ENCODE results near the gene ZNF568.

The ZNF568 gene

DNA sequence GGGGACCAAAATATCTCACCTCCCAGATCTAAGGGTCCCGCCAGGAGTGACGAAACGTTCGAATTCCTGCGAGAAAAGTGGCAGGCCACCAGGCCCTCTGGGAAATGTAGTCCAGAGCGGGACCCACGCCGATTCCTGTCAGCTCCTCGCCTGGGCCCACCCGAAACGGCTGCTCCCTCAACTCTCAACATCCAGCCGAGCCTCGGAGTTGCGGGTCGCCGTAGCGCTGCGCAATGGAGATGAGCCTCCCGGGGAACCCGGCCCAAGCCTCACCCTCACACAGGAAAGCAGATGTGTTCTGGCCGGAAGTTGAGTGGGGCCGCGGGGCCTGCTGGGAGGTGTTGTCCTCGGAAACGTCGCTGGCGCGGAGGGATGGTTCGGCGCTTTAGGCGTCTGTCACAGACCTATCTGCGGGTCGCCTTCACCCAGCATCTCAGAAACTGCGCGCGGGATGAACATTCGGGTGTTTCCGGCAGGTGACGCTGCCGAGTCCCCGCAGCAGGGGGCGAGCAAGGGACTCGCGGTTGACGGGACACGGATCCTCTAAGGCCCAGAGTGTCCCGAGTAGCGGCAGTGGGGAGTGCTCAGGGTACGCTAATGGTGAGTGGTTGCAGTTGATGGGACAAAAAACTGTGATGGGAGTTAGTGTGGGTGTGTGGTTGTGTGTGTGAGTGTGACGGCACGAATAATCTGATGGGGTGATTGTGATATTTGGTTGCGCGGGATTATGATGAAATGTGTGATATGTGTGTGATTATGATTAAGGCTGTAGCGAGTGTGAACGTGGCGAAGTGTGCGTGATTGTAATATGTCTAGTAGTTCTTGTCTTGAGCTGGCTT lies at the start of gene ZNF568, which contains the start of gene ZNF829:
Gene ZNF568, plus strand, starts transcription at position 341 of the 839 bp plus-strand sequence. CDS start 6,439 bp downstream, outside the sequence.
Gene ZNF829, minus strand, starts transcription at position 300 of the 839 bp plus-strand sequence. CDS start 1,124 bp downstream, outside the sequence.
- peak; percentile 71 for DNase-seq (ENCODE audit: low spot score)

DNA sequence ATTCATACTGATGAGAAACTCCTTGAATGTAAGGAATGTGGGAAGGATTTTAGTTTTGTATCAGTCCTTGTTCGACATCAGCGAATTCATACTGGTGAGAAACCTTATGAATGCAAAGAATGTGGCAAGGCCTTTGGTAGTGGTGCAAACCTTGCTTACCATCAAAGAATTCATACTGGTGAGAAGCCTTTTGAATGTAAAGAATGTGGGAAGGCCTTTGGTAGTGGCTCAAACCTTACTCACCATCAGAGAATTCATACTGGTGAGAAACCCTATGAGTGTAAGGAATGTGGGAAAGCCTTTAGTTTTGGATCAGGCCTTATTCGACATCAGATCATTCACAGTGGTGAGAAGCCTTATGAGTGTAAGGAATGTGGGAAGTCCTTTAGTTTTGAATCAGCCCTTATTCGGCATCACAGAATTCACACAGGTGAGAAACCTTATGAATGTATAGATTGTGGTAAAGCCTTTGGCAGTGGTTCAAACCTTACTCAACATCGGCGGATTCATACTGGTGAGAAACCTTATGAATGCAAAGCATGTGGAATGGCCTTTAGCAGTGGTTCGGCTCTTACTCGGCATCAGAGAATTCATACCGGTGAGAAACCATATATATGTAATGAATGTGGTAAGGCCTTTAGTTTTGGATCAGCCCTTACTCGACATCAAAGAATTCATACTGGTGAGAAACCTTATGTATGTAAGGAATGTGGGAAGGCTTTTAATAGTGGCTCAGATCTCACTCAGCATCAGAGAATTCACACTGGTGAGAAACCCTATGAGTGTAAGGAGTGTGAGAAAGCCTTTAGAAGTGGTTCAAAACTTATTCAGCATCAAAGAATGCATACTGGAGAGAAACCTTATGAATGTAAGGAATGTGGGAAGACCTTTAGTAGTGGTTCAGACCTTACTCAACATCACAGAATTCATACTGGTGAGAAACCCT lies 38.9 kb upstream of the ZNF568 start:
- no peak for DNase-seq (ENCODE audit: low spot score)

GRCh38 chr19:36891768-36892357 lies 24.3 kb upstream of the ZNF568 start:
- DNase-seq (ENCODE audit: low spot score) = no peak

DNA sequence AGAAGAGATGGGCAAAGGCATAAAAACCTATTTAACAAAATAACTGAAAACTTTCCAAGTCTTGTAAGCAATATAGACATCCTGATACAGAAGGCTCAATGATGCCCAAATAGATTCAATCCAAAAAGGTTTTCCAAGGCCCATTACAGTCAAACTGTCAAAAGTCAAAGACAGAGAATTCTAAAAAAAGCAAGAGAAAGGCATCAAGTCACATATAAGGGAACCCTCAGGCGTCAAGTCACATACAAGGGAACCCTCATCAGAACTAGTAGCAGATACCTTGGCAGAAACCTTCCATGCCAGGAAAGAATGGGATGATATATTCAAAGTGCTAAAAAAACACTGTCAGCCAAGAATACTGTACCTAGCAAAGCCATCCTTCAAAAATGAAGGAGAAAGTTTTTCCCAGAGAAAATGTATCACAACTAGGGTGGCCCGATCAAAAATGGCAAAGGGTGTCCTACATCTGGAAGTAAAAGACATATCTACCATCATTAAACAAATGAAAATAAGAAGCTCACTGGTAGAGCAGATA lies 21.2 kb upstream of the ZNF568 start:
- DNase-seq (ENCODE audit: low spot score) = no peak

GRCh38 chr19:36898422-36898821 lies 17.7 kb upstream of the ZNF568 start:
- DNase-seq (ENCODE audit: low spot score) = no peak

GRCh38 chr19:36916991-36917390 lies 859 bp downstream of the ZNF568 start:
- DNase-seq (ENCODE audit: low spot score) = no peak

- no peak for DNase-seq (ENCODE audit: low spot score)
These were observed 2.0 kb downstream of the ZNF568 start for GRCh38 chr19:36918090-36918489.

DNA sequence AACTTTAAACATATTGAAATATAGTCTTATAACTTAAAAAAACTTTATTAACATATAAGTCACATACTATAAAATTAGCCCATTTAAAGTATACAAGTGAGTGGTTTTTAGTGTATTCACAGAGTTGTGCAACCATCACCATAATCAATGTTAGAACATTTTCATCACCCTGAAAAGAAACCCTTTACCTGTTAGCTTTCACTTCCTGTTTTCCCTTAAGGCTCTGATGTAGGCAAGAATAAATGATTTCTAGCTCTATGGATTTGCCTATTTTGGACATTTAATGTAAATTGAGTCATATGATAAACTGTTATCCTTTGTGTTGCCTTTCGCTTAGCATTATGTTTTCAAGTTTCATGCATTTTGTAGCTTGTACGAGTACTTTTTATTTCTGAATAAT lies 15.6 kb downstream of the ZNF568 start:
- DNase-seq (ENCODE audit: low spot score) = no peak

DNA sequence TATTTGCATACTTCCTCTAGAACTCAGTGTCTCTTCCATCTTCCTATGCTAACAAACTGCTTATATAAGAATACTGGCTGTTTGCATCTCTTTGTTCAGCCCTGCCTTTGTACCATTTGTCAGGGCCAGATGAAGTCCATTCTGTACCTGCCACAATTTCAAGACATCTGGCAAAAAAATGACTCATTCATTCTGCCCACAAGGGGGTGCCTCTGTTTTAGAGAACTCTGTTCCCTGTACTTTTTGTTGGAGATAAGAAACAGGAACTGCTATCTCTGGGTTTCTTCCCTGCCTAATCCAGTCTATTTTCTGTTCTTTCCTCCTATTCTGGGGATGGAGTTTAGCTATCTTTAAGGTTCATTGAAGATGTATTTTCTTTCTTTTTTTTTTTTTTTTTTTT lies 23.0 kb downstream of the ZNF568 start:
- no peak for DNase-seq (ENCODE audit: low spot score)

GRCh38 chr19:36950335-36951119 lies 34.4 kb downstream of the ZNF568 start:
- DNase-seq (ENCODE audit: low spot score) = no peak

DNA sequence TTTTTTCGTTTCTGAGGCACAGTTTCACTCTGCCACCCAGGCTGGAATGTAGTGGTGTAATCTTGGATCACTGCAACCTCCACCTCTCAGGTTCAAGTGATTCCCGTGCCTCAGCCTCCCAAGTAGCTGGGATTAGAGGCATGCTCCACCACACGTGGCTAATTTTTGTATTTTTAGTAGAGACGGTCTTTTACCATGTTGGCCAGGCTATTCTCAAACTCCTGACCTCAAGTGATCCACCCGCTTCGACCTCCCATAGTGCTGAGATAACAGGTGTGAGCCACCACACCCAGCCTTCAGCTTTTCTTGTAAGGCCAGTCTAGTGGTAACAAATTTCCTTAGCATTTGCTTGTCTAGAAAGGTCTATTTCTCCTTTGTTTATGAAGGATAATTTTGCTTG lies 46.2 kb downstream of the ZNF568 start:
- no peak for DNase-seq (ENCODE audit: low spot score)

GRCh38 chr19:36963280-36963679 lies 47.1 kb downstream of the ZNF568 start:
- DNase-seq (ENCODE audit: low spot score) = no peak

DNA sequence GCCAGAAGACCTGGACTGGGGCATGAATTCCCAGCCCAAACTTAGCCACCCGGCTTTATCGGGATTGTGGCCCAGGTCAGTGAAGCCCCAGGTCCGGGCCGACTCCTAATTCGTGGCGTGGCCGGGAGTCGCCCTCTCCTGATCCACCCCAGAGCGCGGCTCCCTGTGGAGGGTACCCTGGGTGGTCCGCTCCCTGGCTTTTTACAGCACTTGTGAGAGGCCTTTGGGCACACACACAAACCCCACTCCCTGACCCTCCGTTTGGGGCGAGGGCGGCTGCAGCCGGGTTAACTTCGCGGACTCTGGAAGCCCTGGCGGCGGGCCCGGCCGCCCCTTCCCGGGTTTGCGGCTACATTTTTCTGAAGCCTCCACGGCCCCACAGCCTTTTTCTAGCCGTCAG lies 56.4 kb downstream of the ZNF568 start:
- DNase-seq (ENCODE audit: low spot score) = no peak

DNA sequence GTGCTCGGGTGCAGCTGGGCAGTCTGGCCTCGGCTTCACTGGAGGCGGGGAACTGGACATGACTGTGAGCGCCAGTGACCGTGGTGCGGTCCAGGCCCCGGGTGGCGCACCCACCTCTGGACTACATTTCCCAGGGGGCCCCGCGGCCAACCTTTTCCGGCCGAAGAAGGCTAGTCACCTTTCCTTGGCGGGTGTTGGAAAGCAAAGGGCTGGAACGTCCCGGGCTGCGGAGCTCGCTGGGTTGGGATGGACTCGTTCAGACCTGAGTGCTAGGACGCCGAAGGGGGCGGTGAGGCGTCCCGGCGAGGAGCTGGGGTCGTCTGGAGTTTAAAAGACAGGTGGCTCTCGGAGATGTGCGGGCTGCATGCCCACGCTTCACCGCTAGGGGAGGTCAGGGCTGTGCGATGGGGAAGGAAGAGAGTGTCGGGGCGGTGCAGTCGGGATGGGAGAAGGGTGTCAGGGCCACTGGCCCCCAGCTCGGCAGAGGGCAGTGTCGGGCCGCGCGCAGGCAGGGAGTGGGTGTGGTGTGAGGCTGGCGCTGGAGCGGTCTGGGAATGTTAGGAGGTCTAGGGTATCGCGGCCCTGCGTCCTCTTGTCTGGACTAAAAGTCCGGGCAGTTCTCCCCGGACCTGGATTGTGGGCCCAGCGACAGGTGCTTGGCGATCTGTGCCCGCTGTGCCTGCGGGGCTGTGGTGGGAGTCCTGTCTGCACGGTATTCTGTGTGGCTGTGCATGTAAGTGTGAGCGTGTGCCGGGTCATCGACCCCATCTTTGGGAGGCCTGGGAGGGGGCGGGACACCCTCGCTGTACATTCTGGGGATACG lies 57.1 kb downstream of the ZNF568 start:
- no peak for DNase-seq (ENCODE audit: low spot score)

- DNase-seq (ENCODE audit: low spot score) = no peak
These were observed 57.7 kb downstream of the ZNF568 start for GRCh38 chr19:36973844-36974195.

DNA sequence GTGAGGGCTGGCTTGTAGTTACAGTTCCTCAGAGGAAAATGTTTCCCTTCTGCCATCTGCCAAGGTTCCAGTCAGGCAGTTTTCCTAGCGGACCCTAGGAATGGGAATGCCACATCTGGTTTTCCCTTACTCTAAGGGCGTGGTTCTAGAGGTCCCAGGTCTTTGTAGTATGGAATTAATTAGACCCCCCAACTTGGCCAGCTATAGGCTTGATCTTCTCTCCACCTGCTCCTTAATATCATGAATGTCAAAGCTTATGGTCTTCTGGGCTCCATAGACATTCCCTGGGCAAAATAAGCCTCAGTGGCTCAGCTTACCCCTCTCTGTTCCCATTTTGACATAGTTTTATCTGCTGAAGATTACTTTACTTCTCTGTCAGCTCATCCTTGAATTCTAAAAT lies 70.0 kb downstream of the ZNF568 start:
- DNase-seq (ENCODE audit: low spot score) = no peak

- DNase-seq (ENCODE audit: low spot score) = no peak
These were observed 70.5 kb downstream of the ZNF568 start for GRCh38 chr19:36986601-36987000.

DNA sequence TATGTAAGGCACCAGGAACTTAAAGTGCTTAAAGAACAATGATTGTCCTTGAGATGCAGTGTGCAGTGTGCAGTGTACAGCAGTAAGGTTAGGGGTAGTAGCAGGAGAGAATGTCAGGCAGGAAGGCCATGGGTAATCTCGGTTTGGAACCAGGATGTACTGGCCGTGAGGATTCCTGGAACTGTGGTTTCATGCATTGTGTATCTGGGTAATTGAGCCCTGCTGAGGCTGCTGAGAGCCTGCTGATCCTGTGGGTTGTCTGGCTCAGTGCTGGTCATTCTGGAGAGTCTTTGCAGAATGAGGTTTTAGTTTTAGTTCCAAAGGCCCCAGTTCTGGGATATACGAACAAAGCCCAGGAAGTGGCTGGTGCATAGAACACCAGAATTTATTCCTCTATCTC lies 71.0 kb downstream of the ZNF568 start:
- DNase-seq (ENCODE audit: low spot score) = no peak

- no peak for DNase-seq (ENCODE audit: low spot score)
These were observed 81.2 kb downstream of the ZNF568 start for GRCh38 chr19:36997152-36997842.

- no peak for DNase-seq (ENCODE audit: low spot score)
These were observed 81.7 kb downstream of the ZNF568 start for GRCh38 chr19:36997843-36998235.

Data from hematopoietic multipotent progenitor cell treated with erythropoietin and hydrocortisone succinate and interleukin-3 and kit ligand, for 15 days (in vitro differentiated cells).